Ascending aorta (tissue), 2 donors: Measurements from ENCODE around the gene APLP2. TPM values are rescaled to one million over a fixed set of nuclear protein-coding genes. Genes with fewer than 3 reads are reported as not detected.

Experiments
- DNase-seq, 2 donors: peaks; one replicate each; pipeline ENCODE4 v3.0.0-alpha.2; 2019; ENCODE audit warnings: low spot score in 2 of 2
- H3K27ac ChIP-seq, 2 donors: fragments of 200-600 bp; sonication (generic); one replicate each; pipeline ENCODE4 v1.5.1; 2016 to 2017; ENCODE audit warnings: mild to moderate bottlenecking in 1 of 2
- H3K27me3 ChIP-seq: fragments of 200-600 bp; sonication (generic); one replicate; pipeline ENCODE4 v1.5.1; 2017
- H3K36me3 ChIP-seq, 2 donors: fragments of 200-600 bp; sonication (generic); one replicate each; pipeline ENCODE4 v1.5.1; 2016
- H3K4me1 ChIP-seq, 2 donors: fragments of 200-600 bp; sonication (generic); one replicate each; pipeline ENCODE4 v1.5.1; 2016 to 2017; ENCODE audit warnings: mild to moderate bottlenecking in 1 of 2
- H3K4me3 ChIP-seq, 2 donors: fragments of 200-600 bp; sonication (generic); one replicate each; pipeline ENCODE4 v1.5.1; 2016 to 2017; ENCODE audit warnings: mild to moderate bottlenecking in 1 of 2
- H3K9me3 ChIP-seq, 2 donors: fragments of 200-600 bp; sonication (generic); one replicate each; pipeline ENCODE4 v1.5.1; 2016
- intact Hi-C: fragments of 100-400 bp; cut with DNase I; formaldehyde crosslinking; loops from one replicate; pipeline ENCODE4 v1.15.1; 2023
- total RNA-seq: library from RNA; depleted of rRNA; stranded (reverse); fragments of >200 nt; gene quantifications from one replicate; pipeline ENCODE4 v1.1.0, GENCODE V29; 2016
- TF ChIP-seq, protein P1 (sequence below), 3 experiments: fragments of 200-600 bp in 2 of 3; fragments of 450-650 bp in 1 of 3; sonication (generic) in 2 of 3; IDR thresholded peaks; one replicate each; pipeline ENCODE4 v1.5.1; 2016 to 2019; ENCODE audit warnings: antibody characterized with exemption in 3 of 3, mild to moderate bottlenecking in 1 of 3, moderate library complexity in 1 of 3

APLP2 gene
- total RNA-seq, 1 donor from 2014 or later, result 216 TPM

DNA sequence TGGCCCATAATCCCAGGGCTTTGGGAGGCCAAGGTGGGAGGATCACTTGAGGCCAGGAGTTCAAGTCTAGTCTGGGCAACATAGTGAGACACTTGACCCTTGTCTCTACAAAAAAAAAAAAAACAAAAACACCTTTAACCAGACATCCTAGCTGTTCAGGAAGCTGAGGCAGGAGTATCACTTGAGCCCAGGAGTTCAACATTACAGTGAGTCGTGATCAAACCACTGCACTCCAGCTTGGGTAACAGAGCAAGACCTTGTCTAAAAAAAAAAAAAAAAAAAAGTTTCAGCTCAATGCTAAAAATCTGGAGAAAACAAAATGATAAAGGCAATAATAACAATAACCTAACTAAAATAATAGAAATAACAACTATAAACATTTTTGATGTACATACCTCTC lies 22.6 kb upstream of the APLP2 start:
- TF ChIP-seq, protein P1, sequence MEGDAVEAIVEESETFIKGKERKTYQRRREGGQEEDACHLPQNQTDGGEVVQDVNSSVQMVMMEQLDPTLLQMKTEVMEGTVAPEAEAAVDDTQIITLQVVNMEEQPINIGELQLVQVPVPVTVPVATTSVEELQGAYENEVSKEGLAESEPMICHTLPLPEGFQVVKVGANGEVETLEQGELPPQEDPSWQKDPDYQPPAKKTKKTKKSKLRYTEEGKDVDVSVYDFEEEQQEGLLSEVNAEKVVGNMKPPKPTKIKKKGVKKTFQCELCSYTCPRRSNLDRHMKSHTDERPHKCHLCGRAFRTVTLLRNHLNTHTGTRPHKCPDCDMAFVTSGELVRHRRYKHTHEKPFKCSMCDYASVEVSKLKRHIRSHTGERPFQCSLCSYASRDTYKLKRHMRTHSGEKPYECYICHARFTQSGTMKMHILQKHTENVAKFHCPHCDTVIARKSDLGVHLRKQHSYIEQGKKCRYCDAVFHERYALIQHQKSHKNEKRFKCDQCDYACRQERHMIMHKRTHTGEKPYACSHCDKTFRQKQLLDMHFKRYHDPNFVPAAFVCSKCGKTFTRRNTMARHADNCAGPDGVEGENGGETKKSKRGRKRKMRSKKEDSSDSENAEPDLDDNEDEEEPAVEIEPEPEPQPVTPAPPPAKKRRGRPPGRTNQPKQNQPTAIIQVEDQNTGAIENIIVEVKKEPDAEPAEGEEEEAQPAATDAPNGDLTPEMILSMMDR (IDR thresholded peaks at IDR 0.05), result no peak
- Histone ChIP-seq H3K36me3 (no peaks in the 10 kb centered on the region), H3K27ac (no peak overlapping the region), H3K4me3 (no peak overlapping the region), H3K27me3 (no peaks in the 10 kb centered on the region), H3K4me1 (peaks cover 0 to 3% of the 10 kb centered on the region in 2 donors), H3K9me3 (no peaks in the 10 kb centered on the region)
- intact Hi-C loops, result no loop called here
- DNase-seq, result no peak

DNA sequence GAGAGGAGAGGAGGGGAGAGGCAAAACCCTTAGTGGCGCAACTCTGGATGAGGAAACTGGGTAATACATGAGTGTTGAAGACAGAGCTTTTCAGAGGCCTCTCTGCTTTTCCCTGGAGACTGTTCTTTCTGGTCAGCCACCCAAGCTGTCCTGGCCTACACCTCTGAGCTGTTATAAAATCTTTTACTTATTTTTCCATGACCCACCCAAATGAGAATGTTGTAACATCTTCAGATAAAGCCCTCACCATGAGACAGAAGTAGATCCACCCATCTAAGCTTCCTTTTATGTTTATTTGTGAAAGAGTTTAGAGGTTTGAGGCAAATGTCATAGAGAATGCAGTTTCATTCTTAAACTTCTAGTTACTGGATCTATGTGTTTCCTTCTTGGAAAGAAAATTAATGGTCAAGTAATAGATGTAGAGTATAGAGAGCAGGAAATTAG lies 20.3 kb upstream of the APLP2 start:
- intact Hi-C loops, result no loop called here
- TF ChIP-seq, protein P1 (IDR thresholded peaks at IDR 0.05), result no peak
- H3K27me3 ChIP-seq, result no peaks in the 10 kb centered on the region
- peaks cover 0 to 3% of the 10 kb centered on the region in 2 donors for H3K4me1 ChIP-seq
- DNase-seq, result no peak
- no peaks in the 10 kb centered on the region for H3K9me3 ChIP-seq
- H3K4me3 ChIP-seq, result no peak overlapping the region
- H3K27ac ChIP-seq, result no peak overlapping the region
- no peaks in the 10 kb centered on the region for H3K36me3 ChIP-seq

DNA sequence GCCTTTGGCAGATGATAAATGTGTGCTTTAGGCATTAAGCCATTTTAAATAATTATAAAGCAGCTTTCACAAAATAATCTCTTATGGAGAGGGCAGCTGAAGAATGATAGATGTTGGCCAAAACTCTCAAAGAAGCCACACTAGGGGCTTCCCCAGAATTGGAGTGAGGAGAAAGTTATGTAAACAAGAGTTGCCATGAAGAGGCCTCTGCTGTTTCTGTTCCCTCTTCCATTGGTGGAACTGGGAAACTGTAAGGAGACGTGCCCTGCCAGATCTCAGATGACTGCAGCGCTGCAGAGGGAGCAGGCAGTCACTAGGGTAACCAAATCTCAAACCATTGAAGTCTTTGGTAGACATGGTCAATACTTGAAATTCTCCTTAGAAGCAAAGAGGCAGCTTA lies 19.4 kb upstream of the APLP2 start:
- no peak for DNase-seq
- intact Hi-C loops, result no loop called here
- Histone ChIP-seq H3K27ac (no peak overlapping the region), H3K4me1 (peaks cover 0 to 3% of the 10 kb centered on the region in 2 donors), H3K36me3 (no peaks in the 10 kb centered on the region), H3K4me3 (no peak overlapping the region), H3K9me3 (no peaks in the 10 kb centered on the region), H3K27me3 (no peaks in the 10 kb centered on the region)
- TF ChIP-seq, protein P1 (IDR thresholded peaks at IDR 0.05), result no peak

DNA sequence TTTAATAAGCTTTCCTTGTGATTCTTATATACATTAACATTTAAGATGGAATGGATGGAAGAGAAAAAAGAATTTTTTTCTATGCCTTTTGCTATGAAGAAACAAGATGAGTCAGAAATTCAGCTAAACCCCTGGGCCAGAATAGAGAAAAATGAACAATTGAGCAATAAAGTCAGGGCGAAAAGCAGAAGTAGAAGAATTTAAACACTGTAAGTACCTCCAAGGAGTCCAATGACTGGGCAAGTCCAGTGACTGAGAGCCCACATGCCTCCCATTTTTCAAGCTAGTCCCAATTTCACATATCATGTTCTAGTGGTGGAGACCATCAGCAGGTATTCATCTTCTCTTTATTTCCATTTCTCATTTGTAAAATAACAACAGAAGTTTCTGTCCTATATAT lies 18.6 kb upstream of the APLP2 start:
- no peak overlapping the region for H3K4me3 ChIP-seq
- intact Hi-C loops, result no loop called here
- no peak overlapping the region for H3K27ac ChIP-seq
- no peaks in the 10 kb centered on the region for H3K9me3 ChIP-seq
- H3K4me1 ChIP-seq, result peaks cover 0 to 3% of the 10 kb centered on the region in 2 donors
- no peaks in the 10 kb centered on the region for H3K36me3 ChIP-seq
- TF ChIP-seq, protein P1 (IDR thresholded peaks at IDR 0.05), result no peak
- no peaks in the 10 kb centered on the region for H3K27me3 ChIP-seq
- no peak for DNase-seq

DNA sequence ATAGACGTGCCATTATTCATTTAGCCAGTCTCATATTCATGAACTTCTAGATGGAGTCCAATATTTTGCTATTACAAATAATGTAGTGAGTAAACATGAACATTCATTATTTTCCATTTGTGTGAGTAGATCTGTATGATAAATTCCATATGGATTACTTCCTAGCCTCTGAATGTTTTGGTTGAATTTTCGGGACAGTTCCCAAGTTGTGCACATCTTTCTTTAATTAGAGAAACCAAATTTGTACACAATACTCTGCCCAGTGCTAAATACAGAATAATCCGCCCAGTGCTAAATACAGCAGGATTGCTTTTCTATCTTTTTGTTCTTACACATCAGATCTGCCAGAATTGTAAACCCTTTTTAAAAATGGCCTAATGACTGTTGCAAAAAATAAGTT lies 17.1 kb upstream of the APLP2 start:
- Histone ChIP-seq H3K9me3 (no peaks in the 10 kb centered on the region), H3K27ac (no peak overlapping the region)
- intact Hi-C loops, result no loop called here

More for the DNA sequence above, 17.1 kb upstream of the APLP2 start:
- Histone ChIP-seq H3K4me3 (no peak overlapping the region), H3K4me1 (peaks cover 0 to 3% of the 10 kb centered on the region in 2 donors), H3K36me3 (no peaks in the 10 kb centered on the region), H3K27me3 (no peaks in the 10 kb centered on the region)
- TF ChIP-seq, protein P1 (IDR thresholded peaks at IDR 0.05), result no peak
- DNase-seq, result no peak
